Stomach (tissue), 9 donors: ENCODE results near the gene PCDH17. TPM values are rescaled to one million over a fixed set of nuclear protein-coding genes. Genes with fewer than 3 reads are reported as not detected.

Experiments used
- DNase-seq, 2 donors: peaks; one replicate each; pipeline versions ENCODE4 v3.0.0 to v3.0.0-alpha.2; 2013 to 2019
- H3K27ac ChIP-seq, 5 donors: fragments of 200-600 bp in 4 of 5; sonication (generic) in 4 of 5; one replicate each; pipeline ENCODE4 v1.5.1; 2013 to 2019; ENCODE audit warnings: mild to moderate bottlenecking in 1 of 5, moderate library complexity in 1 of 5
- H3K27me3 ChIP-seq, 3 donors: fragments of 200-600 bp; sonication (generic); one replicate each; pipeline ENCODE4 v1.5.1; 2017 to 2019; ENCODE audit warnings: mixed run types in 1 of 3
- H3K36me3 ChIP-seq, 4 donors: fragments of 200-600 bp; sonication (generic); 1 replicate in 3 of 4; 2 replicates in 1 of 4; pipeline ENCODE4 v1.5.1; 2016 to 2019
- H3K4me1 ChIP-seq, 4 donors: fragments of 200-600 bp; sonication (generic); one replicate each; pipeline ENCODE4 v1.5.1; 2016 to 2019
- H3K4me3 ChIP-seq, 4 donors: fragments of 200-600 bp; sonication (generic) in 3 of 4; one replicate each; pipeline ENCODE4 v1.5.1; 2016 to 2019; ENCODE audit warnings: mild to moderate bottlenecking in 1 of 4
- H3K9me3 ChIP-seq, 4 donors: fragments of 200-600 bp; sonication (generic); one replicate each; pipeline ENCODE4 v1.5.1; 2016 to 2019
- EP300 ChIP-seq: sonication (generic); formaldehyde crosslinking; IDR thresholded peaks from one replicate; pipeline ENCODE4 v1.6.1; 2017; ENCODE audit warnings: antibody characterized with exemption
- POLR2A ChIP-seq, 4 donors: fragments of 450-650 bp; IDR thresholded peaks; one replicate each; pipeline ENCODE4 v1.6.1; 2016; ENCODE audit warnings: antibody characterized with exemption in 4 of 4, control low read depth in 2 of 4, mild to moderate bottlenecking in 1 of 4, moderate library complexity in 1 of 4
- POLR2AphosphoS5 ChIP-seq, 3 donors: sonication (generic); formaldehyde crosslinking; IDR thresholded peaks; one replicate each; pipeline ENCODE4 v1.6.1; 2016; ENCODE audit warnings: antibody characterized with exemption in 3 of 3
- WGBS, 5 donors: extraction: QIAGEN DNeasy Blood & Tissue Kit in 3 of 5; methylation state at CpG; one replicate each; pipeline versions ENCODE4 v1.1.5 to v1.1.7; 2013 to 2018; 5-methylcytosine and 5-hydroxymethylcytosine counted together
- intact Hi-C: fragments of 100-400 bp; cut with DNase I; formaldehyde crosslinking; loops from one replicate; pipeline ENCODE4 v1.15.1; 2023; ENCODE audit warnings: low total_unique reads
- polyA plus RNA-seq, 3 donors: library from polyadenylated mRNA; stranded (reverse); fragments of 200-250 nt; gene quantifications; one replicate each; pipeline ENCODE4 v1.2.3, GENCODE V29; 2013
- total RNA-seq, 5 donors: library from RNA; depleted of rRNA; stranded (reverse); fragments of >200 nt; gene quantifications; one replicate each; pipeline versions ENCODE4 v1.1.0 to v1.2.3, GENCODE V29; 2014 to 2016
- TF ChIP-seq, protein P1 (sequence below), 7 experiments: fragments of 450-650 bp in 4 of 7; fragments of 200-600 bp in 3 of 7; sonication (generic) in 3 of 7; IDR thresholded peaks; one replicate each; pipeline ENCODE4 v1.5.1; 2016 to 2019; ENCODE audit warnings: antibody characterized with exemption in 7 of 7, control low read depth in 2 of 7, mild to moderate bottlenecking in 1 of 7
- donor health status: healthy with polysubstance abuse.
- donor health status: Bipolar disorder and iron deficiency.
- donor health status: healthy.

Gene PCDH17
- total and polyA plus RNA-seq, 8 donors = 0.35 to 14.0 (median 2.8) TPM

DNA sequence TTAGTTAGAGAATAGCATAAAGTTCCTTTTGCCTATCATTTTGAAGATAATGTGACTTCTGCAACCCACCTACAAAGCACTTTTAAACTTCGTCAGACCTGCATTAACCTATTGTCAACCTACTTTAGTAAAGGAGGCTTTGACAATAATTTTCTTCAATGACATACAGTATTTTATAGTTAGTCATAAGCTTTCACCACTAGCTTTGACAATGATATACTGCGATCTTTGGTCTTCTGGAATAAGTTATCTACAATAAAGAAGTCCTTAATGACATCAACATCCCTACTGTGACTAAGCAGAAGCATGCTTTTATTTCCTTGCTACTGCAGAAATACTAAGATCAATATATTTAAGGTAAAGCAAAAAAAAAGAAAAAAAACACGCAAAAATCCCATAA, 9.5 kb downstream of the PCDH17 start:
- 52 to 80% (median 73%) methylated on average over 3 of the region's 3 CpGs for WGBS, 5 donors
- intact Hi-C loops = no loop called here
- Histone ChIP-seq H3K27me3 (peaks cover 0 to 2% (median 0%) of the 10 kb centered on the region in 3 donors), H3K36me3 (no peaks in the 10 kb centered on the region), H3K9me3 (no peaks in the 10 kb centered on the region), H3K4me3 (no peak overlapping the region), H3K27ac (no peak overlapping the region), H3K4me1 (no peaks in the 10 kb centered on the region)
- TF ChIP-seq, protein P1, sequence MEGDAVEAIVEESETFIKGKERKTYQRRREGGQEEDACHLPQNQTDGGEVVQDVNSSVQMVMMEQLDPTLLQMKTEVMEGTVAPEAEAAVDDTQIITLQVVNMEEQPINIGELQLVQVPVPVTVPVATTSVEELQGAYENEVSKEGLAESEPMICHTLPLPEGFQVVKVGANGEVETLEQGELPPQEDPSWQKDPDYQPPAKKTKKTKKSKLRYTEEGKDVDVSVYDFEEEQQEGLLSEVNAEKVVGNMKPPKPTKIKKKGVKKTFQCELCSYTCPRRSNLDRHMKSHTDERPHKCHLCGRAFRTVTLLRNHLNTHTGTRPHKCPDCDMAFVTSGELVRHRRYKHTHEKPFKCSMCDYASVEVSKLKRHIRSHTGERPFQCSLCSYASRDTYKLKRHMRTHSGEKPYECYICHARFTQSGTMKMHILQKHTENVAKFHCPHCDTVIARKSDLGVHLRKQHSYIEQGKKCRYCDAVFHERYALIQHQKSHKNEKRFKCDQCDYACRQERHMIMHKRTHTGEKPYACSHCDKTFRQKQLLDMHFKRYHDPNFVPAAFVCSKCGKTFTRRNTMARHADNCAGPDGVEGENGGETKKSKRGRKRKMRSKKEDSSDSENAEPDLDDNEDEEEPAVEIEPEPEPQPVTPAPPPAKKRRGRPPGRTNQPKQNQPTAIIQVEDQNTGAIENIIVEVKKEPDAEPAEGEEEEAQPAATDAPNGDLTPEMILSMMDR (IDR thresholded peaks at IDR 0.05) = no peak
- TF ChIP-seq POLR2A (IDR thresholded peaks at IDR 0.05) (no peak), EP300 (no peak), POLR2AphosphoS5 (IDR thresholded peaks at IDR 0.05) (no peak)
- no peak for DNase-seq

DNA sequence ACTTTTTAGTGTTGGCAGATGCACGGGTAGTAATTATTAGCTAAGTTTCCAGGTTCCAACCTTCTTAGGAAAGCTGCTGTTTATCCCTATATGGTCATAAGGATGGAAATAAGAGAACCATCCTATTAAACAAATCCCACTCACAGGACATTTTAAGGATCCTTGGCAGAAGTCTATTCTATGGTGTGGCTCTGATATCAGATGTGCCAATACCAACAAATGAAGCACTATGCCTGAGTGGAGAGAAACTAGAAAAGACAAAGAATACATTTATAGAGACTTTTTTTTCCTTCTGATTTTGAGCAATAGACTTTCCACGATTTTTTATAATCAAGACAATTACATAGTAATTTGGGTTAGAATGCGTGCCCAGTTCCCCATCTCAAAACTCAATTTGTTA, 12.6 kb downstream of the PCDH17 start:
- no peaks in the 10 kb centered on the region for H3K9me3 ChIP-seq
- H3K4me3 ChIP-seq = no peak overlapping the region
- no peak for DNase-seq
- no peaks in the 10 kb centered on the region for H3K4me1 ChIP-seq
- no peak for TF ChIP-seq POLR2A (IDR thresholded peaks at IDR 0.05)
- TF ChIP-seq POLR2AphosphoS5 (IDR thresholded peaks at IDR 0.05) = no peak
- TF ChIP-seq, protein P1 (IDR thresholded peaks at IDR 0.05) = no peak
- no peak for TF ChIP-seq EP300
- H3K27me3 ChIP-seq = no peaks in the 10 kb centered on the region
- no peaks in the 10 kb centered on the region for H3K36me3 ChIP-seq
- H3K27ac ChIP-seq = no peak overlapping the region
- WGBS, 5 donors = 72 to 83% (median 73%) methylated on average over 3 of the region's 3 CpGs
- intact Hi-C loops = no loop called here

DNA sequence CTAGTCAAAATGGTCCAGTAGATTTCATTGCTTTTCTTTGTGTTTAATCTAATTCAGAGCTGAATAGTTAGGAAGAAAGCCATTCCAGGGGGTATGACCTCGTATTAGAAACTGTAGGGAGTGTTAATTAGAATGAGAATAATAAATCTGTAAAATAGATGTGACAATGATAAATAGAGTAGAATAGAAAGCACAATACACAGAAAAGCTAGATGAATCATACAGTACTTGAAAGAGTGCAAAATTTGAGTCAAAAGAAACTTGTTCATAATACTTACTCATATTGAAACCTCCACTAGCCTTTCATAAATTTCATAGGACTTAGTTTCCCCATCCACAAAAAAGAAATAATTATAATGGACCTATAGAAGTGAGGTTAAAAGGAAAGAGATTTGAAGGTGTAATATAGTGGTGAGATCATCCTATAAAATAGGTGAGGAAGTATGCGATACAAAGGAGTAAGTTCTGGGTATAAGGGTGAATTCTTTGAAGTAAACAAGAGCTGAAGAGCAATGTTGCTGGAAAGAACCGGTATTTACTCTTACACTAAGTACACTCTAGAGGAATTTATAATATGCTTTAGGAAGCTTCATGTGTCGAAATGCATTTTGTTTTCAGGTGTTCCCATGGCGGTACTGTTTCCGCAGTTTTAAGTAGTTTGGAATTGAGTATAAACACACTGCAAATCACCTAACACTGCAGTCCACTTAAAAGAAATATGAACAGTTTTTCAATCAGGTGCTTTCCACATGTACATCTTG, 21.9 kb downstream of the PCDH17 start:
- Histone ChIP-seq H3K27me3 (no peaks in the 10 kb centered on the region), H3K27ac (no peak overlapping the region), H3K9me3 (no peaks in the 10 kb centered on the region), H3K4me3 (no peak overlapping the region), H3K4me1 (no peaks in the 10 kb centered on the region), H3K36me3 (no peaks in the 10 kb centered on the region)
- 55 to 74% (median 64%) methylated on average over 6 of the region's 6 CpGs for WGBS, 5 donors
- TF ChIP-seq, protein P1 (IDR thresholded peaks at IDR 0.05) = no peak
- TF ChIP-seq POLR2A (IDR thresholded peaks at IDR 0.05) (no peak), POLR2AphosphoS5 (IDR thresholded peaks at IDR 0.05) (no peak), EP300 (no peak)
- intact Hi-C loops = no loop called here
- no peak for DNase-seq

DNA sequence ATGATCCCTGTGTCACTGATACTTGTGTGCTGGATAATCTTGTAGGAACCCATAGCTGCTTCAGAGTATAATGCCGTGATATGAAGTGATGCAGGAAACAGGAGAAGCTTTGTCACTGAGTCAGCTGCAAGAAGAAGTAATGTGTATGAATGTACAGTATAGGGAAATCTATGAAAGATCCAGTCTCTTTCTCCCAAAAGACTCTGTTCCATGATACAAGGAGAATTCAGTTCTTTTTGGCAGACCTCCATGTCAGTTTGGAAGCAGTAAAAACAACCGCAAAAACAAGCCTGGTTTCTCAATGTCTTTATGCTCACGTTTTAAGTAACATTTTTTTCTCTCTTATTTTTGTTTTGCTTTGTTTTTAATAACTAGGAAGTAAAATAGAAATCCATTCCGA, 33.9 kb downstream of the PCDH17 start:
- Histone ChIP-seq H3K9me3 (no peaks in the 10 kb centered on the region), H3K4me1 (no peaks in the 10 kb centered on the region), H3K4me3 (no peak overlapping the region), H3K27me3 (no peaks in the 10 kb centered on the region), H3K27ac (no peak overlapping the region), H3K36me3 (no peaks in the 10 kb centered on the region)
- TF ChIP-seq, protein P1 (IDR thresholded peaks at IDR 0.05) = no peak
- TF ChIP-seq POLR2A (IDR thresholded peaks at IDR 0.05) (no peak), EP300 (no peak), POLR2AphosphoS5 (IDR thresholded peaks at IDR 0.05) (no peak)
- intact Hi-C loops = no loop called here
- 43 to 71% (median 57%) methylated on average over 4 of the region's 4 CpGs for WGBS, 5 donors
- peak in 1 of 2 donors; percentile 46 for DNase-seq
